HFF-Myc (cell line): ENCODE measurements around the gene RNU5D-1.

Experiments used
- DNase-seq: peaks from one replicate; pipeline ENCODE4 v3.0.0-alpha.2; 2011; ENCODE audit warnings: low read depth; ENCODE audit errors: extremely low read depth
- H3K4me3 ChIP-seq: replicated peaks from 2 replicates; pipeline ENCODE4 v1.5.1; 2011; ENCODE audit warnings: low read depth, mild to moderate bottlenecking, control low read depth, low read length
- TF ChIP-seq, protein P1 (sequence below): IDR thresholded peaks from 2 replicates; pipeline ENCODE4 v1.5.1; 2012; ENCODE audit warnings: mild to moderate bottlenecking, low read depth, low read length, control low read depth; ENCODE audit errors: missing control alignments

RNU5D-1 gene

DNA sequence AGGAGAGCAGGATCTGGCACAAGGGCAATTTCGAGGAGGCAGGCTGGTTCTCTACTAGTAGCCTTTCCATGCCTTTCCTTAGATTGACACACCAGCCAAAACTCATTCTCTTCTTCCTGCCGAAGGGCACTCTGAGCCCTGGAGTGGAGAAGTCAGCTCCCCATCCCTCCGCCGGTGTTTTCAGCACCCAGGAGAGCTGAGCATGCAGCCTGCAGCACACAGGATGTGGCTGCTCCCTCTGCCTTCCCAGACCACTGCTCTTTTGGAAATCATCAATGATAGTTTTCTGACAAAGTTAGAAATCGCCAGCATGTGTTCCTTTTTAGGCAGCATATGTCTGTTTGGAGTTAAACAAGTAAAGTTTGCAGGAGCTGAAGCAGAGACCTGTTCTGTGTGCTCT lies 11.7 kb downstream of the RNU5D-1 start:
- TF ChIP-seq, protein P1, sequence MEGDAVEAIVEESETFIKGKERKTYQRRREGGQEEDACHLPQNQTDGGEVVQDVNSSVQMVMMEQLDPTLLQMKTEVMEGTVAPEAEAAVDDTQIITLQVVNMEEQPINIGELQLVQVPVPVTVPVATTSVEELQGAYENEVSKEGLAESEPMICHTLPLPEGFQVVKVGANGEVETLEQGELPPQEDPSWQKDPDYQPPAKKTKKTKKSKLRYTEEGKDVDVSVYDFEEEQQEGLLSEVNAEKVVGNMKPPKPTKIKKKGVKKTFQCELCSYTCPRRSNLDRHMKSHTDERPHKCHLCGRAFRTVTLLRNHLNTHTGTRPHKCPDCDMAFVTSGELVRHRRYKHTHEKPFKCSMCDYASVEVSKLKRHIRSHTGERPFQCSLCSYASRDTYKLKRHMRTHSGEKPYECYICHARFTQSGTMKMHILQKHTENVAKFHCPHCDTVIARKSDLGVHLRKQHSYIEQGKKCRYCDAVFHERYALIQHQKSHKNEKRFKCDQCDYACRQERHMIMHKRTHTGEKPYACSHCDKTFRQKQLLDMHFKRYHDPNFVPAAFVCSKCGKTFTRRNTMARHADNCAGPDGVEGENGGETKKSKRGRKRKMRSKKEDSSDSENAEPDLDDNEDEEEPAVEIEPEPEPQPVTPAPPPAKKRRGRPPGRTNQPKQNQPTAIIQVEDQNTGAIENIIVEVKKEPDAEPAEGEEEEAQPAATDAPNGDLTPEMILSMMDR: no peak
- DNase-seq: no peak
- H3K4me3 ChIP-seq: no peak overlapping the region

DNA sequence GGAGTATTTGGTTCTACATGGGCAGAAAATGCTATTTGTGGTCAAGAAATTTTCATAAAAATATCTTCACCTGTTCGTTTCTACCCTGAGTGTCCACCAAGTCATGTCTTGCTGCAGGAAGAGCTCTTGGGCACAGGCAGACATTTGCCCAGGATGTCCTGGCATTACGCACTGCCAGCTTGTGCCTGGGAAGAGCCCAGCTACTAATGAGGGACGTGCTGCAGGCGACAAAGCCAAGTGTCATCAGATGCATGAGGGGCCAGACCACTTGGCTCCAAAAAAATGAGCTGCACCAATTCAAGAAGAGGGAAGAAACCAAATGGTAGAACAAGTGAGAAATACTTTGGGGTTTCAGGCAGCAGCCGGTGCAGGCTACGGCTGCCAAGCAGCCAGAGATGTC lies 12.9 kb downstream of the RNU5D-1 start:
- TF ChIP-seq, protein P1: no peak
- no peak overlapping the region for H3K4me3 ChIP-seq
- DNase-seq: no peak

DNA sequence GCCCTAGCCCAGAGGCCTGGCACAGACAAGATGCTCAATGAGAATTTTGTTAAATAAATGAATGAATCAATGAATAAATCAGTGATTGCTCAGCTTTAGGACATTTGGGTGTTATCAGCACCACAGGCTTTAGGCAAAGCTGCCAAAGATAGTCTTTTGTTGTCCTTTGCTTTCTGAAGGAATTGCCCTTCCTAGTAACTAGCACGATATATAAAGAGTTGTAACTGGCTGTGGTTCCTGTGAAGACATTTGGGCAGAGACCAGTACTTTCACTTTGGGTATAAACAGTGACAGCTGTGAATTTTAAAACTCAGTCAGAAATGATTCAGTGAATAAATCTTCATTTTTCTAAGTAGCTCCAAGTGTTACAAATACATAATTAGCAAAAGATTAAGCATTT lies 13.3 kb downstream of the RNU5D-1 start:
- no peak overlapping the region for H3K4me3 ChIP-seq
- DNase-seq: no peak
- TF ChIP-seq, protein P1: no peak

DNA sequence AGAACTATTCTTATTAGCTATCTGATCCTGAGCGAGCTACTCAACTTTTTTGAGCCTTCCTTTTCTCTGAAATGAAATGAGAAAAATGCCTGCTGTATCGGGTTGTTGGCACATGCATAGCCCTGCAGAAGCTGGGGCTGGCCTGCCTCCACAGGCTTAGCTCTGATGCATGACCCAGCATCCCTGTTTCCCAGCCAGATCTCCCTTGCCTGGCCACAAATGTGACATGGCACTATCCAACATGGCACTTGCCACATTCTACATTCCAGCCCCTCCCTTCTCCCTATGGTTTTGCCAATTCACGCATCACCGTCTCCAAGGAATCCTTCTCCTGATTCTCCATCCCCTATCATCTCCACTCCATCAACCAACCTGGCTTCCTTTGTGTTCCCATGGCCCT lies 13.8 kb downstream of the RNU5D-1 start:
- DNase-seq: no peak
- no peak overlapping the region for H3K4me3 ChIP-seq
- TF ChIP-seq, protein P1: no peak

DNA sequence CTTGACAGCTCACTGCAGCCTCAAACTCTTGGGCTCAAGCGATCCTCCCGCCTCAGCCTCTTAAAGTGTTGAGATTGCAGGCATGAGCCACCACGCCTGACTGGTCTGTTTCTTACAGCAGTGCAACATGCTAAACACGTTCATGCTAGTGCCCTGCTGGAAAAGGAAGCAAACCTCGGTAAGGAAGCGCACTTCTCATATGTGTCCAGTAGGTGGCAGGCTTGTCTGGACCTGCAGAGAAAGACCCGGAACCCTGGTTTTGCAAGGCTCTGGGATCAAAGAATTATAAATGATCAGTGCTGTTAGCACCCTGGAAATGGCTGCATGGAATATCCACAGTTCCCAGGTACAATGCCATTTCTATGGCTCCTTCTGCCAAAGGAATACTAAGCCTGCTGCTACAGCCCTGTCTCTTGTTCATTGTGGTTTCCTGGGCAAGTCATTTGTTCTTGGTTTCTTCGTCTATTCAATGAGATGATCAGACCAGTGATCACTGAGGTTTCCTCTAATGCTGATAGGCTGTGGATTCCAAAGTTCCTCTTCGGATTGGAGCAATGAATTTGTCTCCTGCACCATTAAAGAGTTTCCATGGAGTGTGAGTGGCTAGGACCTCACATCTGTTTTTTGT lies 15.9 kb downstream of the RNU5D-1 start:
- DNase-seq: no peak
- H3K4me3 ChIP-seq: no peak overlapping the region
- TF ChIP-seq, protein P1: peak; percentile 97

DNA sequence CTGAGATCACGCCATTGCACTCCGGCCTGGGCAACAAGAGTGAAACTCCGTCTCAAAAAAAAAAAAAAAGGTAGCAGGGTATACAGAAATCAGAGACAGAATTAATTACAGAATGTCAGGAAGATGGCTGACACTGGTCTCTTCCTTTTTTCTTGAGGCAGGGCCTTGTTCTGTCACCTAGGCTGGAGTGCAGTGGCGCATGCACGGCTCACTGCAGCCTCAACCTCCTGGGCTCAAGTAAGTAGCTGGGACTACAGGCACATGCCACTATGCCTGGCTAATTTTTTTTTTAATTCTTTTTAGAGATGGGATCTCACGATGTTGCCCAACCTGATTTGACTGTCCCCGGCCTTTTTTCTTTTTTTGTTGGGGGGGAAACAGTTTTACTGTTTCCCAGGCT lies 16.4 kb downstream of the RNU5D-1 start:
- DNase-seq: no peak
- TF ChIP-seq, protein P1: no peak

DNA sequence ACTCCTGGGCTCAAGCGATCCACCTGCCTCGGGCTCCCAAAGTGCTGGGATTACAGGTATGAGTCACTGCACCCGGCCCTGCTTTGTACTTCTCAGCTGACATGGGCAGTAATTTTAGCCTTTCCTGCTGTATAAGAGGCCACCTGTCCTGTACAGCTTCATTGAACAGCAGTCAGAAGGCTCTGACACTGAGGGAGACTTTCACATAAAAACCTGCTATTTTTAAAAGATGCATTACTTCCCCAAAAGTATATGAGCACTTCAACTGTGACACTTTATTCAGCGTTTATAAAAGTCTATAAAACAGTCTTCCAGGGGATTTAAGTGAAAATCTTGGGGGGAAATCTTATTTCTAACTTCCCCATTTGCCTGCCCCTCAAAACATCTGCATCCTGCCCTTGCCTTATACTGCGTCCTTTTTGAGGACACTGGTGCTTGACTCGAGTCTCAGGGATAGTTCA lies 17.6 kb downstream of the RNU5D-1 start:
- DNase-seq: no peak
- TF ChIP-seq, protein P1: no peak
- H3K4me3 ChIP-seq: no peak overlapping the region

More for the DNA sequence above, 16.4 kb downstream of the RNU5D-1 start:
- H3K4me3 ChIP-seq: no peak overlapping the region
